ENCODE data around the gene SEZ6L2.

The SEZ6L2 gene

DNA sequence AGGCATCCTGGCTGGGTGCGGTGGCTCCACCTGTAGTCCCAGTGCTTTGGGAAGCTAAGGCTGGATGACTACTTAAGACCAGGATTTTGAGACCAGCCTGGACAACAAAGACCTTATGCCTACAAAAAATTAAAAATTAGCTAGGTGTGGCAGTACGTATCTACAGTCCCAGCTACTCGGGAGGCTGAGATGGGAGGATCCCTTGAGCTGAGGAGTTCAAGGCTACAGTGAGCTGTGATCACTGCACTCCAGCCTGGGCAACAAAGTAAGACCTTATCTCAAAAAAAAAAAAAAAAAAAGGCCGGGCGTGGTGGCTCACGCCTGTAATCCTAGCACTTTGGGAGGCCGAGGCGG lies 73.0 kb downstream of the SEZ6L2 start:
- Histone ChIP-seq H2AK5ac (ENCODE audit: low read length) (no peak overlapping the region), H2BK5ac (ENCODE audit: low read length) (no peak overlapping the region), H3K4me3 (ENCODE audit: low read length) (no peak overlapping the region), H4K5ac (ENCODE audit: low read length) (no peak overlapping the region), H3K23ac (ENCODE audit: low read length) (no peak overlapping the region), H4K8ac (ENCODE audit: low read depth, low read length) (no peak overlapping the region), H3K56ac (ENCODE audit: low read length) (no peak overlapping the region), H3K27ac (ENCODE audit: low read depth, low read length) (no peak overlapping the region), H3K9ac (ENCODE audit: low read length) (no peak overlapping the region), H3K4me1 (ENCODE audit: control insufficient read depth, low read depth, low read length) (peaks cover 8% of the 10 kb centered on the region), H3K79me1 (ENCODE audit: low read length) (no peaks in the 10 kb centered on the region), H2BK15ac (replicated peaks; ENCODE audit: low read depth) (no peak overlapping the region), H3K18ac (ENCODE audit: low read length) (no peak overlapping the region), H2BK120ac (ENCODE audit: low read depth, low read length) (no peak overlapping the region), H3K36me3 (ENCODE audit: control insufficient read depth, insufficient read depth, low read length) (no peaks in the 10 kb centered on the region), H3K4me2 (ENCODE audit: low read length) (no peak overlapping the region), H3K79me2 (ENCODE audit: control insufficient read depth, insufficient read depth, low read length) (no peaks in the 10 kb centered on the region), H3K27me3 (ENCODE audit: insufficient read depth, low read length, poor library complexity) (no peaks in the 10 kb centered on the region), H3K4ac (ENCODE audit: low read depth, low read length) (no peak overlapping the region)
- no peak for DNase-seq
- WGBS (ENCODE audit: extremely low coverage, insufficient coverage, low lambda C conversion rate): no CpG with 5 or more reads among the region's 8 CpGs

DNA sequence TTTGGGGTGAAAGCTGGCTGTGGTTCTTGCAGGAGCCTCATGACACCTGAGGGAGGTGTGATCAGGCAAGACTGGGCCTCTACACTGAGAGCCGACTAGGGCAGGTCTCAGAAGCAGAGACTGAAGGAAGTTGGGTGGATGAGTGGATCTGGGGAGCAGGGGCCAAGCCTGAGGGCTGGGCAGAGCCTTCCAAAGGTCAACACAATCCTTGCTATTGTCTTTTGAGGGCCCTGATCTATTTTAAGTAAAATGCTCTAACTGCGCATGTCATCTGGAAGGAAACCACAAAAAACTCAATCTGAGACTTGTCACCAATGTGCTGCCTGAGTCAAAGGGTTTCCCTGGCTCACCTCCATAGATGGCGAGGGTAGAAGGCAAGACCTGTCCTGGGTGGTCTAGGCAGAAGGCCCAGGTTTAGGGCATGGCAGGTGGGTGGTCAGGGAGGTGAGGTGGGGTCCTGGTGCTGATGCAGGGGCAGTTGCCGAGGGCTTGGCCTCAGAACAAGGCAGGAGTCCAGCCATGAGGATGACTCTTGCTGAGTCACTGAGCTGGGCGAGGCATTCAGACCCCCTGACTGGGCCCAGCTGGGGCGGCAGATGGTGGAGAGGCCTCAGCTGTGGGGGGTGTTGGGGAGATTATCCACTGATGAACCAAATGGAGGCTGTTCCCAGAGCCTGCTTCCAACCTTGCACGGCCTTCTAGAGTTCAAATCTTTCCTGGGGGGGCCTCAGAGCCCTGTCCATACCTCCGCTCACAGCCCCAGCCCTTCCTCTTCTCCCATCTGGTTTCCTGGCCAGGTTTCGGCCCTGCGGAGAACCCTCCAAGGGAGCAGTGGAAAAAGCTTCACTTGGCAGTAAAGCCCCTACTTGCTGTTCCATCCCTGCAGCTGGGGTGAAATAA lies 74.0 kb downstream of the SEZ6L2 start:
- Histone ChIP-seq H2BK15ac (replicated peaks; ENCODE audit: low read depth) (no peak overlapping the region), H3K4me2 (ENCODE audit: low read length) (no peak overlapping the region), H4K5ac (ENCODE audit: low read length) (no peak overlapping the region), H3K36me3 (ENCODE audit: control insufficient read depth, insufficient read depth, low read length) (no peaks in the 10 kb centered on the region), H3K27me3 (ENCODE audit: insufficient read depth, low read length, poor library complexity) (no peaks in the 10 kb centered on the region), H3K27ac (ENCODE audit: low read depth, low read length) (no peak overlapping the region), H3K9ac (ENCODE audit: low read length) (no peak overlapping the region), H3K4me3 (ENCODE audit: low read length) (no peak overlapping the region), H2AK5ac (ENCODE audit: low read length) (no peak overlapping the region), H3K79me2 (ENCODE audit: control insufficient read depth, insufficient read depth, low read length) (no peaks in the 10 kb centered on the region), H3K56ac (ENCODE audit: low read length) (peak overlapping the region; percentile 77), H3K4me1 (ENCODE audit: control insufficient read depth, low read depth, low read length) (peaks cover 8% of the 10 kb centered on the region), H3K79me1 (ENCODE audit: low read length) (no peaks in the 10 kb centered on the region), H3K4ac (ENCODE audit: low read depth, low read length) (no peak overlapping the region), H2BK120ac (ENCODE audit: low read depth, low read length) (no peak overlapping the region), H3K23ac (ENCODE audit: low read length) (no peak overlapping the region), H4K8ac (ENCODE audit: low read depth, low read length) (no peak overlapping the region), H3K18ac (ENCODE audit: low read length) (no peak overlapping the region), H2BK5ac (ENCODE audit: low read length) (peak overlapping the region; percentile 54)
- no CpG with 5 or more reads among the region's 10 CpGs for WGBS (ENCODE audit: extremely low coverage, insufficient coverage, low lambda C conversion rate)
- peak; percentile 47 for DNase-seq

DNA sequence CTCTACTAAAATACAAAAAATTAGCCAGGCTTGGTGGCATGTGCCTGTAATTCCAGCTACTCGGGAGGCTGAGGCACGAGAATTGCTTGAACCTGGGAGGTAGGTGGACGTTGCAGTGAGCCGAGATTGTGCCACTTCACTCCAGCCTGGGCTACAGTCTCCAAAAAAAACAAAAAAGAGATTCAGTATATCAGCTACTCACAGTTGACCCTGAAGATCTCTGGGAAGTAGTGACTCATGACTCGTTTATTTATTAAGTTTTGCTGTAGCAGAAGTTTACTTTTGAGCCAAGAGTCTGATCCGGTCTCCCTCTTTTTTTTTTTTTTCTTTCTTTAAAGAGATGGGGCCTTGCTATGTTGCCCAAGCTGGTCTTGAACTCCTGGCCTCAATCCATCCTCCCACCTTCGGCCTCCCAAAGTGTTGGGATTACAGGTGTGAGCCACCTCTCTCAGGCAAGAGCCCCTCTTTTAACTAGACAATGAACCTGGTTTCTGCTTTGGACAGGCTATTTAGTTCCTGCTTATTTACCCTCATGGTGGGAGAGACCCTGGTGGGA lies 74.7 kb downstream of the SEZ6L2 start:
- no peaks in the 10 kb centered on the region for H3K79me2 ChIP-seq (ENCODE audit: control insufficient read depth, insufficient read depth, low read length)
- H3K4ac ChIP-seq (ENCODE audit: low read depth, low read length): no peak overlapping the region
- H3K18ac ChIP-seq (ENCODE audit: low read length): no peak overlapping the region
- no peak for DNase-seq
- H3K36me3 ChIP-seq (ENCODE audit: control insufficient read depth, insufficient read depth, low read length): no peaks in the 10 kb centered on the region
- no peaks in the 10 kb centered on the region for H3K27me3 ChIP-seq (ENCODE audit: insufficient read depth, low read length, poor library complexity)
- no peak overlapping the region for H3K9ac ChIP-seq (ENCODE audit: low read length)
- peaks cover 8% of the 10 kb centered on the region for H3K4me1 ChIP-seq (ENCODE audit: control insufficient read depth, low read depth, low read length)
- WGBS (ENCODE audit: extremely low coverage, insufficient coverage, low lambda C conversion rate): no CpG with 5 or more reads among the region's 7 CpGs
- H4K5ac ChIP-seq (ENCODE audit: low read length): no peak overlapping the region
- no peak overlapping the region for H4K8ac ChIP-seq (ENCODE audit: low read depth, low read length)
- no peak overlapping the region for H2AK5ac ChIP-seq (ENCODE audit: low read length)
- H3K27ac ChIP-seq (ENCODE audit: low read depth, low read length): no peak overlapping the region
- H3K79me1 ChIP-seq (ENCODE audit: low read length): no peaks in the 10 kb centered on the region
- no peak overlapping the region for H3K23ac ChIP-seq (ENCODE audit: low read length)
- H2BK15ac ChIP-seq (replicated peaks; ENCODE audit: low read depth): no peak overlapping the region
- no peak overlapping the region for H2BK120ac ChIP-seq (ENCODE audit: low read depth, low read length)
- no peak overlapping the region for H3K56ac ChIP-seq (ENCODE audit: low read length)
- no peak overlapping the region for H3K4me3 ChIP-seq (ENCODE audit: low read length)
- H2BK5ac ChIP-seq (ENCODE audit: low read length): no peak overlapping the region
- no peak overlapping the region for H3K4me2 ChIP-seq (ENCODE audit: low read length)

DNA sequence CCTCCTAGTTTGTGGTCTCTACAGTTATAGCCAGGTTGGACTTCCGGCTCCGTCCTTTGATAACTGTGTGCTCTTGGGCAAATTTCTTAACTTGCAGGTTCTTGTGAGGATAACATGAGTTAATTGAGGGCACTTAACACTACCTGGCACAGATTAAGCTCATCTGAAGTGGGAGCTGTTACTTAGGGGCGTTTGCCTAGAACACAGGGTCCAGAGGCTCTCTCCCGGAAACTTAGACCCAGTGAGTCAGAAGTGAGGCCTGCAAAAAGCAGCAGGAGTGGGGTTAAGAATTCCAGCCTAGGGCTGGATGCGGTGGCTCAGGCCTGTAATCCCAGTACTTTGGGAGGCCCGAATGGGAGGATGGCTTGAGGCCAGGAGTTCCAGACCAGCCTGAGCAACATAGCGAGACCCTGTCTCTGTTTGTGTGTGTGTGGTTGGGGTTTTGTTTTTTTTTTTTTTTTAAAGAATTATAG lies 77.7 kb downstream of the SEZ6L2 start:
- H2AK5ac ChIP-seq (ENCODE audit: low read length): no peak overlapping the region
- H3K18ac ChIP-seq (ENCODE audit: low read length): no peak overlapping the region
- no peak overlapping the region for H4K8ac ChIP-seq (ENCODE audit: low read depth, low read length)
- peaks cover 5% of the 10 kb centered on the region for H3K79me1 ChIP-seq (ENCODE audit: low read length)
- peaks cover 8% of the 10 kb centered on the region for H3K4me1 ChIP-seq (ENCODE audit: control insufficient read depth, low read depth, low read length)
- no peak overlapping the region for H2BK5ac ChIP-seq (ENCODE audit: low read length)
- no peak overlapping the region for H3K4me2 ChIP-seq (ENCODE audit: low read length)
- peak; percentile 60 for DNase-seq
- H3K56ac ChIP-seq (ENCODE audit: low read length): no peak overlapping the region
- H4K5ac ChIP-seq (ENCODE audit: low read length): no peak overlapping the region
- H3K4me3 ChIP-seq (ENCODE audit: low read length): no peak overlapping the region
- no peak overlapping the region for H3K4ac ChIP-seq (ENCODE audit: low read depth, low read length)
- H3K79me2 ChIP-seq (ENCODE audit: control insufficient read depth, insufficient read depth, low read length): peaks cover 9% of the 10 kb centered on the region
- no peak overlapping the region for H3K27ac ChIP-seq (ENCODE audit: low read depth, low read length)
- H3K36me3 ChIP-seq (ENCODE audit: control insufficient read depth, insufficient read depth, low read length): peaks cover 2% of the 10 kb centered on the region
- H3K9ac ChIP-seq (ENCODE audit: low read length): no peak overlapping the region
- H2BK15ac ChIP-seq (replicated peaks; ENCODE audit: low read depth): no peak overlapping the region
- H3K23ac ChIP-seq (ENCODE audit: low read length): no peak overlapping the region
- WGBS (ENCODE audit: extremely low coverage, insufficient coverage, low lambda C conversion rate): no CpG with 5 or more reads among the region's 7 CpGs
- H2BK120ac ChIP-seq (ENCODE audit: low read depth, low read length): no peak overlapping the region
- no peaks in the 10 kb centered on the region for H3K27me3 ChIP-seq (ENCODE audit: insufficient read depth, low read length, poor library complexity)
